EL (cell line): Measurements from ENCODE around the gene IP6K3.

Experiments used
- DNase-seq: peaks from one replicate; pipeline ENCODE4 v3.0.0-alpha.2; 2016

The IP6K3 gene

DNA sequence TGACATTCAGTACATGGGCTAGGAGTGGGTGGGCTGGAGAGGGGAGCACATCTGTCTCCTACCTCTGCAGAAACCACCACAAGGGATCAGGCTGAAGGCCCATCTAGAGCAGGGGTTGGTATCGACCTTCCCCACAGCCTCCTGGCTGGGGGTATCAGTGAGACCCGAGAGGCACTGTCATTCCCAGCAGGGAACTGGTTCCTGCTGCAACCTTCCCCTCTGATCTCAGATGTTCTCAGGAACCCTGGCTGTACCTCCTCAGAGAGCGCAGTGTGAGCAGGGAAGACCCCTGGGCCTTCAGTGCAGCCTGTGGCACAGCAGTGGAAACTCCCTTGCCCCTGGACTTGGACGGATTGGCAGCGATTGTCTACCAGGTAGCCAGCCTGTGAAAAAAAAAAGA lies 7.8 kb downstream of the IP6K3 start:
- DNase-seq: no peak

DNA sequence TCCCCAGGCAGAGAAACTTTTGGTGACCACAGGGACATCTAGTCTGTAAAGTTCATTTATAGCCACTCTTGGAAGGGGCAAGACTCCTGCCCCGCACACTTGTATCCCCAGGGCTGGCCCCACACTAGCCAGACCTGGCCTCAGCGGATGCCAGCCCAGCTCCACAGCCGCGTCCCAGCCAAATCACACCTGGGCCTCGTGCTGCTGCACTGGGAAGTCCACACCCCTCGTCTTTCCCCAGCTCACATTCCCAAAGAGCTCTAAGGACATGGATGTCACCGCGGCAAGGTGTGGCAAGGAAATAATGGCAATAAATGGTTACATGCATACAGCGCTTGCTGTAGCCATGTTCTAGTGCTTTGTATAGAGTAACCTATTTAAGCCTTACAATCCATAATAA lies 8.6 kb downstream of the IP6K3 start:
- DNase-seq: no peak

DNA sequence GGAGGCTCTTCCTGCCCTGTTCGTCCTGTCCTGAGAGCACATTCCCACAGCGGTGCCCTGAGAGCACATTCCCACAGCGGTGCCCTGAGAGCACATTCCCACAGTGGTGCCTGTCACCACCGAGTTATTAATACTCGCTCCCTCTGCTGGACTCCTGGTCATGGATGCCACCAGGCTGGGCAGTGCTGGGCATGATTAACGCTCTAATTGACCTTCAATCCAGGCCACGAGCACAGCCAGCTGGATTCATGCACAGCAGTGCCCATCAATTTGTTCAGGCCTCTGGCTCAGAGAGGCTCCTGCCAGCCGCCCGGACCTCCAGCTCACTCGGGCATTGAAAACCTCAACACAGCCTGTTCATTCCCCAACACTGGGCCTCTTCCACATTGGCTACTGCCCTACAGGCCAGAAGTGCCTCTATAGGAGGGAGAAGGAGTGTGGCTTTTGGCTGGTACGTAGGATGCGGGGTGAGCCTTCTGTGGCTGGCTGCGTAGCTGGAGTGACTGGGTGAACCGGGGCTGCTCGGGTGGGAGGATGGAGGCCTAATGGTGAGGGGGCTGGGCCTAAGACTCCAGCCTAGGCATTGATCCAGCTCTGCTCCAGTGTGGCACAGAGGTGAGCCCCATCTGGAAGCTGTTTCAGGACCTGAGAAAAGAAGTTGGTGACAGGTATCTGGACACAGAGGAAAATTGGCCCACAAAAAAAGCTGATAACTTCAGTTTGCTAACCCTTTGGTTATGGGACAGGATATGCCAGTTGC lies 9.3 kb downstream of the IP6K3 start:
- no peak for DNase-seq

DNA sequence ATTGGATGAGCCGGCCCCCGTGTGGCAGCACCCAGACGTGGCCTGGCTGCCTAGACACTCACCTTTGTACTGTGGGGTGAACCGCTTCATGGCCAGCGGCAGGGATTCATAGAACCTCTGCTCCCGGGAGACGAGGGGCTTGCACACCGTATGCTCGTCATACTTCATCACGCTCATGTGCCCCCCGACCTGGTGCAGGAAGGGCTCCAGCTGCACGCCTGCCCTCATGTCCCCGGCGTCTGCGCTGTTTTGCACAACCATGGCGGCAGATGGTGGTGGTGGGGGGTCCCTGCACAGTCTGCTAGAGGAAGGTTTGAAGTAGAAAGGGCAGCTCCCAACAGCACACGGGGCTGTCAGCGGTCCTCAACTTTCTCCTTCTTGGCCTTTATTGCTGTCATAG lies 11.5 kb downstream of the IP6K3 start:
- DNase-seq: no peak

DNA sequence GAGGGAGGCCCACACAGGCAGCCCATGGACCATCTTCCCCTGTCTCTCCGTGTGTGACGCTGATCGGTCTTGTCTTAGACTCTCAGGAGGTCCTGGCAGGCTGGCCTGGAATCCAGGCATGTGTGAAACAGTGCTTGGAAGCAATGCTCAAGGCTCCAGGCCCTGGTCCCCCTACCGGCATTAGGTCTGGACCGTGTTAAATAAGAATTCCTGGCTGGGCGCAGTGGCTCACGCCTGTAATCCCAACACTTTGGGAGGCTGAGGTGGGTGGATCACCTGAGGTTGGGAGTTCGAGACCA lies 13.0 kb downstream of the IP6K3 start:
- no peak for DNase-seq

DNA sequence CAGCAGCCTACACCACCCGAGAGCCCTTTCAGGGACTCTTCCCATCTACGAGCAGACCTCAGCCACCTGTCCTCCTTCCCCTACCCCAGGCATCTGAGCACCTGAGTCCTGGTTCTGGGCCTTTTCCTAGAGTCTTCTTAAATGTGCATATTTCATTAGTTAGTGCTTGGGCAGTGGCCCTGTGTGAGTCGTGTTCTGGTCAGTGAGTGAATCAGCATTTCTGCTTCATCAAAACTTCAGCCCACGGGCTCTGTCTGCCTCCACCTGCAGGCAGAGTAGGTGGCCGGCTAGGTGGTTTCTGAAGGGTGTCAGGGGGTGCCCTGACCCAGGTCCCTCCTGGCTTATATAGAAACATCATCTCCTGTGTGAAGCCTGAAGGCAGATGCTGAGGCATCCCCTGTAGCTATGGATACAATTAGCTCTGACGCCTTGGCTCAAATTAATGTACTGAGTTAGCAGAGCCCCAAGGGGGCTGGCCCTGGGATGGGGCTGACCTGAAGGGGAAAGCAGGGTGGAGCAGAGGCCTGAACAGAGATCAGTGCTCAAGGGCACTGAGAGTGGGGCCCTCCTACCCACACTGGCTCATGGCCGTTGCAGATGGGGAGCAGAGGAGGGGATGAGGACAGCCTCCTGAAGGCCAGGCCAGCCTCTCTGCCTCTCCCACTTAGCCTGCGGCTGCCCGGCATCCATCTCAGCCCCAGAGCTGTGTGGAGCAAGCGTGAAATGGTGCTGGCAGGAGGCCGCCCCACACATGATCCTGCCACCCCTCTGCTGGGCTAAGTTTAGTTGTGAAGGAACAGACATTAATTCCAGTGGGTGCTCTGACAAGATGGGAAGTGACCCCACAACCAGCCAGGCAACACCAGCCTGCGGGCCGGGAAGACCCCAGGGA lies 13.6 kb downstream of the IP6K3 start:
- no peak for DNase-seq

DNA sequence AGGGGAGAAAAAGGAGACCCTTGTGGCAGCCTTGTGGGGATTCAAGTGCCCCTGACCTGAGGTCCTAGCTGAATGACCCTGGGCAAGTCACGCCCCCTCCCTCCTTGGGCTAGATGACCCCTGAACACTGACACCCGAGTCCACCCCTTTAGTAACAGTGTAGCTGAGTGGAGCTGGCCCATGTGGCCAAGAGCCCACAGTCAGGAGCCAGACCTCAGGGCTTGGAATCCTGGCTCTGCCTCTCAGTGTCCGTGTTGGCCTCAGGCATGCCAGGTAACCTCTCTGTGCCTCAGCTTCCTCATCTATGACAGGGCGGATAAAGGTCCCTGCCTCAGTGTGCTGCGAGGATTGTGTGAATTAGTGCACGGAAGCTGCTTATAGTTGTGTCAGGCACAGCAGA lies 14.3 kb downstream of the IP6K3 start:
- no peak for DNase-seq

DNA sequence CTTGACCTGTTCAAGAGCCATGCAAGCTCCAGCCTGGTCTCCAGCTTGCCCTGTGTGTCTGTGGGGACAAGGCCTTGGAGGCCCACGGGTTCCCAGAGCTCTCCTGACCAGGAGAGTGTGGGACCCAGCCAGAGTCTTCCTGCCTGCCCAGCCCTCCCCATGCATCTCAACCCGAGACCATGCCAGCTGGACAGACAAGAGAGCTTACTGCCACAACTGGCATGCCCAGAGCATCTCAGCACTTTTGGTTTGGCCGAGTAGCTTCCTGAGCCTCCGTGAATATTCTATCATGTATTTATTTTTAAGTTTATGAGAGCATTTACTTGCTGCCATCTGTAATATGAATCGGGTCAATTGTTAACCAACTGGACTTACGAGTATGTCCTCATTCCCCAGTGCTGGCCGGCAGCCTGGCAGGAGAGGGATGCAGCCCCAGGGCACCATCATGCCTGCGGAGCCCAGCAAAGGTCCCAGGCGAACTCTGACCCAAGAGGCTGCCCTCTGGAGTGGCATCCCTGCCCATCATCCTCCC lies 14.9 kb downstream of the IP6K3 start:
- DNase-seq: no peak

DNA sequence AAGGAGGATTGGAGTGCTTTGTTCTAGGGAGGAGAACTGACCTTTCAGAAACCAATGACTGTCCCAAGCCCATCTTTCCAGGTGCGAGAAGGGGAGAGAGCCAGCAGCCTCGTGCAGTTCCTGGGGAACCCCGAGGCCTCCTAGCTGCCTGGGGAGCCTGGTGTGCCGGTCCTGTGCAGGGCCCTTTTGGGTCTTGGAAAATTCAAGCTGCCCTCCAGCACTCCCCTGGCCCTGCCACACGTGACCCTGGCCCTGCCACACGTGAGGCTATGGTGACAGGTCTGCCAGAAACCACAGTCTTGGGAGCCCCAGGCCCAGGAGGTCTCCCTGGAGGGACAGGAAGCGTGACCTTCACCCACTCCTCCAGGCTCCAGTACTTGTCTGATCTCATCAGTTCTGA lies 15.7 kb downstream of the IP6K3 start:
- DNase-seq: no peak

DNA sequence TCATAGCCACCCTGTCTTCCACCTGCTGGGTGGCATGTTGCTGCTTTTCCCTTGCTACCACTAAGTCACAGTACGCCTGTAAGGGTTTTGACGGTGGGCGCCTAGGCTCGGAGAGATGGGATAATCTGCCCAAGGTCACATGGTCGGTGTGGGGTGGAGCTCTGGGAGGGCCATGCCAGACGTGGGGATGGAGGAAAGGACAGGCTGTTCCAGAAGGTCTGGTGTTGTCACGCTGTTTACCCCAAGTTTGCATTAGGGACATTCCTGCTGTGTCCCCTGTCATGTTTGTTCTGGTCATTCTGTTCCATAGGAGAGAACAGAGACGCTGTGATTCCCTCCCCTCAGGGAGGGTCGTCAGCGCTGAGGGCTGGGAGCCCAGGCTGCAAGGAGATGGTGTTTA lies 16.1 kb downstream of the IP6K3 start:
- DNase-seq: no peak

DNA sequence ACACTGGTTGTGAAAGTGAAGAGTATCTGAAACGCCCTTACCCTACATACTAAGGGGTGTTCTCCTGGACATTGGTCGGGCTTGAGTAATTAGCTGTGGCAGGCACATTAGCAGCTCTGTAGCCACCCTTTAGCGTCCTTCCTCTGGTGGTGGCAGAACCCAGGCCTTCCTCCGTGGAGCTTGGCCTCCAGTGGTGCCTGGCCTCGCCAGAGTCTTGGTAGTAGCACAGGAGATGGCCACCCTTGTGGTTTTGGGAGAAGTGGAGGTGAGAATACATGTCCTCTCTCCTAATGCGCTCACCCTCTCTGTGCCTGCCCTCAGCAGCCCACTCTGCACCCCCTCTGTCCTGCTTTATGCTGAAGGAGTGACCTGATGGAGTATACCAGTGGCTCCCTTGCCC lies 17.6 kb downstream of the IP6K3 start:
- no peak for DNase-seq

DNA sequence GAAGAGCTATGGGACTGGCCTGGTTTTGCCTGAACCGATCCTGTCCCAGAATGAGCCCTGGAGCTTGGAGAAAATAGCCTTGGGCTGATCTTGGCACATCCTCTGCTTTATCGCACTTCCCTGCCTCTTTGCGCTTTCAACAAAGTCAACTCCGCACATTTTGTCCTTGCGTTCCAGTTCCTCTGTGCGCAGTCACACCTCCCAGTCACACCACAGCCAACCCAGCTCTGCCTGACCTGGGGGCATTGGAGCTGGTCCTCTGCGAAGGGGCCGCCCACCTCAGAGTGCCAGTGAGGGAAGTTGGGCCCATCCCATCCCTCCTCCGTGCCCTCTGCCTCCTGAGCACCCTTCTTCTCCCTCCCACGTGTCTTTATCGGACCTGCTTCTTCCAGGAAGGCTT lies 18.3 kb downstream of the IP6K3 start:
- no peak for DNase-seq

DNA sequence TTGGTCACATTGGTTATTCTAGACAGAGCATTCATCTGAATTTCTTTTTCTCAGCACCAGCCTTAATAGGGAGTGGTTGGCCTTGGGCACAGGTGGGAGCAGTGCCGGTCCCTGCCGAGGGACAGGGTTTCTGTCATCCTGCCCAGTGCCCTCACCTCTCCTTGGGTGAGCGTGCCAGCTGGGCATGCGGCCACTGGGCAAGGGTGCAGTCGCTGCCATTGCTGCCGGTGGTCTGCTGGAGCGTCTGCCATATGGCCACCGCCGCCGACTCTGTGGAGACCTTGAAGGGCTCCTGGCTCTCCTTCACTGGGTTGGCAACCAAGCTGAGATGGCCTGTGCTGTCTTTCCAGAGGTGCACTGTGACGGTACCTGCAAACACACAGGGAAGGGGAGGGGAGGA lies 18.8 kb downstream of the IP6K3 start:
- DNase-seq: no peak

DNA sequence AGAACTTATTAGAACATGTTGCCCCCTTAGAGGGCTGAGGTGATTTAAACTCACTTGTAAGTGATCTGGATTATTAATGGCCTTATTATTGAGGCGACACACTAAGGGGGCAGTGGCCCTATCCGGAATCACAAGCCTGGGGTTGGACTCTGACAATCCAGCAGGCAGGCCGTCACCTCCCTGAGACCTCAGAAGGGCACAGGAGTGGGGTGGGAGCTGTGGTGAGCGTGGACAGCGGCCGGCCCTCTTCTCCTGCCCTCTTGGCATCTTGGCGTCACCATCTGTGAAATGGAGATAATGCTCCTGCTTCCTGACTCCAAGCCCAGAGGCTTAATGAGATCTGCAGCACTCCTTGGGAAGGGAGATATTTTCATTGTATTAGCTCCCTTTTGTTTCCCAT lies 19.6 kb downstream of the IP6K3 start:
- DNase-seq: no peak

DNA sequence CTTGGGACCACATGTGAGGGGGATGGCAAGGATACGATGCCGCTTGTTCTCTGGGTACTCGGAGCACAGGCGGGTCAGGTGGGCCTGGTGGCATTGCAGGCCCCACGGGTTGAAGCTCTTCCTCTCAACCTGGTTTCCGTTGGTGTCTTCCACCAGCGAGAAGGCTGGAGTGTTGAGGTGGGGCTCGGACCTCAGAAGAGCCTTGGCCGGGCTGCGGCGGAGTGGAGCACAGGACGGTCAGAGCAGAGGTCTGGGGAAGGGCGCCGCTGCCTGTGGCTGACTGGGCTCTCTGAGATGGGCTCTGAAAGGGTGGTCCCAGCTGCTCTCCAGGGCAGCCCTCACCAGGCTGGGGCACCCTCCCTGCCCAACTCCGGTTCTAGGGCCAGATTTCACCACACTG lies 20.0 kb downstream of the IP6K3 start:
- no peak for DNase-seq

DNA sequence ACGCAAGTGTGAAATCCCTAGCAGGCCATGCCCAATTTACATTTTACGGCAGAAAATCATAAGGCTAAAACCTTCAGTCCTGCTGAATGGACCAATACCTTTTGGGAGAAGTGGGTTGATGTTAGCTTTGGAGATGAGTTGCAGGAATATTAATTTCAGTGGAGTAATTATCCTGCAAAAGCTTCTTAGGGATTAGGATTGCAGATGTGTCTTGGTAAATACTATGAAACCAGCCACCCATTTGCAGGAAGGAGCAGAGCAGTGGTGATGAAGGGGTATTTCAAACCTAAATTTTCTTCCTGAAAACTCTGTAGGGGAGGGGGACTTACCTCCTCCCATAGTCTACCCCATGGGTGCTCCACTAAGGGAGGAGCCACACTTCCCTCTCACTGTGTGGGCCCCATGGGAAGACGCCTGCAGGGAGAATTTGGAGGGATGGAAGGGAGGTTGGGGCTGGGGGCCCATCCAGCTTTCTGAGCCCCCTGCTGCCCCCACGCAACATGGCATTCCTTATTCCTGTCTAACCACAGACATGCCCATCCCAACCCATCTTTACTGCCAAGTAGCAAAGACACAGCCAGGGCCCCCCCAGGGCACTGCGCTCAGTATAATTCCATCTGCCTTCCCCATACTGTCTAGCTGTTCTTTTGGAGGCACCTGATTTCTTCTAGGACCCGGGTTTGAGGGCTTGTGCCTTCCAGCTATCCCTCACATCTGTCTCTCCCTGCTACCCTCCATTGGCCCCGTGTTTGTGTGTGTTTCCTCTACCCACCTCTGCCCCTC lies 20.6 kb downstream of the IP6K3 start:
- DNase-seq: no peak

DNA sequence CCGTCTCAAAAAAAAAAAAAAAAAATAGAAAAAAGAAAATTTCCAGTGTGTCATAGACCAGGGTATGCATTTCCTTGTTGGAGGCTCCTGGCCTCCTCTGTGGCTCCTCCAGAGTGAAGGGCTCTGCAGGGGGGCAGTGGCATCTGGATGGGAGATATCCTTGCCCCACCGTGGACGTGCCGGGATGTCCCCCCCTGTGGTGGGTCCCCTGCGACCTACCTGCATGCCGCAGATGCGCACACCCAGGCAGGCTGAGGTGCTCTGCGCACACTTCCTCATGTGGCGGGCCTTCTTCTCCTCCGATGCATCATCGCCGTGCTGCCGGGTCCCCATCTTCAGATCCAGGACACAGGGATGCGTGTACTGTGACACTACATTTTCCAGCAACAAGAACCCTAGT lies 21.5 kb downstream of the IP6K3 start:
- DNase-seq: no peak

DNA sequence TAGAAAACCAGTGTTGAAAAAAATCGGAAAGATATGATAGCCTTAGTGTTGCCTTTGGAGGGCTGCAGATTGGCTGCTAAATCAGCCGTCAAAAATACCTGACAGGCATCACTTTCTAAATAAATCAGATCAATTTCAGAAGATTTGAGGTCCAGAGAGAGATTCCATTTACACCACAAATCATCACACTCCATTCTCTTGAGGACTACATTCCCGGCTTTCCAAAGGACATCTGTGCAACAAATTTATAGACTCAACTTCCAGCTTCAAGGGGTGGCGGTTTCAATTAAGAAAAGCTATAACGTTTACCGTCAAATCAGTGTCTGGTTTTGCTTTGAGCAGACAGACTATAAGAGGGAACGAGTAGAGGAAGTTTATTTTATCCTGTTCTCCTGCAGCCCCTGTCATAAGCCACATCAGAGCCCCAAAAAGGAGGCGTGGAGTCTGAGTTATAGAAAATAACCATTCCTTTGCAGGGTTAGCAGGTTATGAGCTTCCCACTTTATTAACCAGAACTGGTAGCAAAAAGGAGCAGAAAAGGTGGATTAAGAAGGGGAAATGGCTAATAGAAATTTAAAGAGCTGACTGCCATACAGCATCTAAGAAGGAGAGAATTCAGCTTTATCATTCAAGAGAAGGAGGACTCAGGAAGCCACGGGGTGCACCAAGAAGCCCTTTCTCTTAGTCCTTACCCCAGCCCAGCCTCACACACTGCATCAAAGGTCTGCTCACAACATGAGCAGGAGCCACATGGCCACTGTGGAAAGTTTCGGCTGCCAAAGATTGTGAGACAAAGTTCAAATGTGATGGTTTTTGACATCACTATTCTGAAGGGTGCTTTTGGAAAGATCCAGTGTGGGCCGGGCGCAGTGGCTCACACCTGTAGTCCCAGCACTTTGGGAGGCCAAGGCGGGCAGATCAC lies 22.3 kb downstream of the IP6K3 start:
- no peak for DNase-seq

DNA sequence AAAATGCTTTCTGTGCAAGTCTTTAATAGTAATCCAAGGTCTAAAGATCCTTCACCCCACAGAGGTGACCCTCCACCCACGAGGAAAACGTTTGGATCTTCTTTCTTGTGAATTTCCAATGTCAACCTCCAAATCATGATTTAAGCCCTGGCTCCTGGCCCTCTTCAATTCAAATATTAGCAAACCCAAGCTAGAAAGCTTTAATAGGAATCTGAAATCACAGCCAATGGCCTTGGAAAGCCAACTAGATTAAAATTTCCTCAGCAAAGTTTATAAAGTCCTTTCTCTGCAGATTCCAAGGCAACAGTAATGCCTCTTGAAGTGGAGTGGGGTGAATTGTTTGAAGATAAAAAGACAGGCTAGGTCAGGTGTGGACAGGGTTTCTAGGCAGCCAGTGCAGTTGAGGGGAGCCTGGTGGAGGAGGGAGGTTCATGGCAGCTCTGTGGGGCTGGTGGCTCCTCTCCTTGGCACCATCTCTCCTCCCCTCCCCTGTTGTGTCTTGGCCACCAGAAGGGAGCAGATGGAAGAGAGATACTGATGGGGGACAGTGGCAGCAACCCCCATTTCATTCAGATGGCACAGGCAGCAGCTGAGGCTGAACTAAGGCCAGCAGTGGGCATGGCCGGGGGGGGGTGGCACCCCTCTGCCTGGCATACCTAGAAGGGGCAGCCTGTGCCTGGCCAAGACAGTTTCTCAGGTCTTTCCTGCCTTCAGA lies 23.2 kb downstream of the IP6K3 start:
- DNase-seq: no peak

DNA sequence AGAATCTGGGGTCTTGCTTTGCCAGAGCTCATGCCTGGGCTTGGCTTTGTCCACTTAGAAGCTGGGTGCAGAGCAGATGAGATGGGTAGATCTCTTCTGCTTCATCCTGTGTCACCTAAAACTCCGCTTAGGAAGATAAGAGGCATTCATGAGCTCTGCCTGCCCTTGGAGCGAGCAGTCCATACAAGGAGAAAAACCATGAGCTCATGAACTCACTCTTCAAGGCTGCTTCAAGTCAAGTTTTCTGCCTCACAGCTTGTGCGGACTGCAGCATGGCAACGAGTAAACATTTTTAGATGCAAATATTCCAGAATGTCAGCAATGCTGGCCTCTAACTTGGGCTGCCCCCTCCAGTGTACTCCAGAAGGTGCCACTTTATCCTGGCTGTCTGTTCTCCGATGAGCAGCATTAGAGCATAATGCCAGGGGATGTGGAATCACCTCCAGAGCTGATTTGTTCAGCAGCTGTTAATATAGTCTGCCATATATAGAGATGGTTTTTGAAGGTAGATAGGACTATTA lies 24.5 kb downstream of the IP6K3 start:
- no peak for DNase-seq

DNA sequence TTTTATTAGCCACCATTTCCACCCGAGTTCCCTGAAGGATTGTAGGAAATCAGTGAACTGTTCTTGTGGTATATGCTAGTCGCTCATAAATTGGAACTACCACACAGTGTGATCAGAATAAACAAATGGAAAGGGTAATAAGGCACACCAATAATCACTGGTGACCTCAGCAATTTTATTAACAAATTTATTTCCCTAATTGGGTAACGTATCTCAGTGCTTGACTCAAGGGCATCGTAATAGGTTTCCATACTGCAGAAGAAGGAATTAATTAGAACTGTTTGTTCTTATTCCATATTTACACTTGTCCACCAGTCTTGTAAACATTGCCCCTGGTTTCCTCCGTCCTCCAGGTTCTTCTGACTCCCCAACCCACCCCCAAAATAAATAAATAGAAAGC lies 25.2 kb downstream of the IP6K3 start:
- DNase-seq: no peak

DNA sequence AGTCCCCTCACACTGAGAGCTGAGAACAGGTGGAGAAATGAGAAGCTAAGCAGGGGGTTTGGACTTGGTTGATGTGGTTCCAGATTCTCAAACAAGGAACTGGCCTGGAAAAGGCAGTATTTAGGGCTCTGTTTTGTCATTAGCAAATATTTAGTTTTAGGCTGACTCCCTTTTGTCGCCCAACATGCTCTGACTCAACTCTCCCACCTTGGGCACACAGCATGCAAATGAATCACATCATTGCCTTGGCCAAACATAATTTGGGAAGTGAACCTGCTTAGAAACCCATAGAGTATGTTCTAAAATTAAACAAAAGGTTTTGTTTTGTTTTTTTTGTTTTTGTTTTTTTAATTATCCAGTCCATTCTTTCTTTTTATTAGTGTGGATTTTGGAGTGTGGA lies 25.7 kb downstream of the IP6K3 start:
- DNase-seq: no peak
